ENCODE measurements around the gene RPL31.
"Not testable (repeated sequence)": the region's sequence is repeated elsewhere in the genome, so short reads cannot be mapped to it uniquely, and the experiment has no call there.

Gene RPL31

GRCh38 chr2:101050886-101051285 is 48.8 kb downstream of the RPL31 start:
- in situ Hi-C loops (cut with MboI; ENCODE audit: low sequenced_read_pairs): not testable (repeated sequence)

GRCh38 chr2:101052147-101052546 is 50.1 kb downstream of the RPL31 start:
- in situ Hi-C loops (cut with MboI; ENCODE audit: low sequenced_read_pairs): no loop called here

GRCh38 chr2:101053117-101053516 is 51.0 kb downstream of the RPL31 start:
- in situ Hi-C loops (cut with MboI; ENCODE audit: low sequenced_read_pairs): no loop called here
